HCT116 (cell line): ENCODE data around the gene CD300C.
A peak's percentile ranks its signal among the peaks of the same experiment; 100 is the strongest.

Experiments used
- JUND ChIP-seq: IDR thresholded peaks from 2 replicates; pipeline ENCODE4 v1.6.1; 2012
- POLR2A ChIP-seq: IDR thresholded peaks from 2 replicates; pipeline ENCODE4 v1.7.0; 2011; ENCODE audit warnings: borderline replicate concordance; ENCODE audit not compliant: insufficient read depth, insufficient read length; ENCODE audit errors: extremely low read depth
- POLR2AphosphoS5 ChIP-seq: IDR thresholded peaks from 2 replicates; pipeline ENCODE4 v1.6.1; 2011; ENCODE audit warnings: mild to moderate bottlenecking, low read depth, low read length, moderate library complexity
- TCF7L2 ChIP-seq: IDR thresholded peaks from 2 replicates; pipeline ENCODE4 v1.7.0; 2011; ENCODE audit warnings: borderline replicate concordance, inconsistent platforms; ENCODE audit not compliant: insufficient read depth, insufficient read length; ENCODE audit errors: extremely low read depth
- YY1 ChIP-seq: IDR thresholded peaks from 2 replicates; pipeline ENCODE4 v1.6.1; 2011; ENCODE audit warnings: low read length, low read depth, moderate library complexity, mild to moderate bottlenecking; ENCODE audit not compliant: insufficient replicate concordance; ENCODE audit errors: extremely low read depth
- ZNF274 ChIP-seq: fragments of 200-500 bp; sonication (Bioruptor generic); IDR thresholded peaks from 2 replicates; pipeline ENCODE4 v1.6.1; 2014; ENCODE audit warnings: mild to moderate bottlenecking, low read depth, low read length, inconsistent platforms
- TF ChIP-seq, protein P1 (sequence below), 3 experiments: fragments of 200-600 bp in 1 of 3; sonication (generic) in 1 of 3; IDR thresholded peaks in 2 of 3; conservative IDR thresholded peaks in 1 of 3; 2 replicates each; pipeline ENCODE4 v1.5.1; 2012 to 2017; ENCODE audit warnings: low read depth in 2 of 3, low read length in 2 of 3, antibody characterized with exemption in 1 of 3, borderline replicate concordance in 1 of 3, control low read depth in 1 of 3, mild to moderate bottlenecking in 1 of 3, mixed read lengths in 1 of 3, mixed run types in 1 of 3, moderate library complexity in 1 of 3; ENCODE audit not compliant: insufficient read depth in 1 of 3
- TF ChIP-seq, protein P2 (sequence below): IDR thresholded peaks from 2 replicates; pipeline ENCODE4 v1.6.1; 2012
- TF ChIP-seq, protein P3 (sequence below): IDR thresholded peaks from 2 replicates; pipeline ENCODE4 v1.6.1; 2011; ENCODE audit warnings: mild to moderate bottlenecking, low read length, moderate library complexity; ENCODE audit not compliant: insufficient replicate concordance; ENCODE audit errors: extremely low read depth
- TF ChIP-seq, protein P4 (sequence below): IDR thresholded peaks from 2 replicates; pipeline ENCODE4 v1.6.1; 2012

DNA sequence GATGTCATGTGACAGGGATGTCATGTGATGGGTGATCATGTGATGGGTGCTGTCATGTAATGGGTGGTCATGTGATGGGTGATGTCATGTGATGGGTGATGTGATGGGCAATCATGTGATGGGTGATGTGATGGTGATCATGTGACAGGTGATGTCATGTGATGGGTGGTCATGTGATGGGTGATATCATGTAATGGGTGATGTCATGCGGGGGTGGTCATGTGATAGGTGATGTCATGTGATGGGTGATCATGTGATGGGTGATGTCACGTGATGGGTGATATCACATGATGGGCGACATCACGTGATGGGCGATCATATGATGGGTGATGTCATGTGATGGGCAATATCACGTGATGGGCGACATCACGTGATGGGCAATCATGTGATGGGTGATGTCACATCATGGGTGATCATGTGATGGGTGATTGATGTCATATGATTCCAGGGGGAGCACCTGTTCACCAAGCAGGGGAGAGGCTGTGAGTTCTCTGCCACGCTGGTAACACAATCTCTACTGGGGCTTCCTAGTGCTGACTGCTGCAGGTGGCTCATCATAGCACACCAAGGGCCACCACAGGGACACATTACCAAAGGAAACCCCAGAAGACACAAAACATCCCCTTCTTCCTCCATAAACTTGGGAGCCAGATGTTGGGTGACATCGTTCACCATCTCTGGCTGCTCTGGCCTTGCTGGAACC is 31.1 kb downstream of the CD300C start:
- TF ChIP-seq, protein P1, sequence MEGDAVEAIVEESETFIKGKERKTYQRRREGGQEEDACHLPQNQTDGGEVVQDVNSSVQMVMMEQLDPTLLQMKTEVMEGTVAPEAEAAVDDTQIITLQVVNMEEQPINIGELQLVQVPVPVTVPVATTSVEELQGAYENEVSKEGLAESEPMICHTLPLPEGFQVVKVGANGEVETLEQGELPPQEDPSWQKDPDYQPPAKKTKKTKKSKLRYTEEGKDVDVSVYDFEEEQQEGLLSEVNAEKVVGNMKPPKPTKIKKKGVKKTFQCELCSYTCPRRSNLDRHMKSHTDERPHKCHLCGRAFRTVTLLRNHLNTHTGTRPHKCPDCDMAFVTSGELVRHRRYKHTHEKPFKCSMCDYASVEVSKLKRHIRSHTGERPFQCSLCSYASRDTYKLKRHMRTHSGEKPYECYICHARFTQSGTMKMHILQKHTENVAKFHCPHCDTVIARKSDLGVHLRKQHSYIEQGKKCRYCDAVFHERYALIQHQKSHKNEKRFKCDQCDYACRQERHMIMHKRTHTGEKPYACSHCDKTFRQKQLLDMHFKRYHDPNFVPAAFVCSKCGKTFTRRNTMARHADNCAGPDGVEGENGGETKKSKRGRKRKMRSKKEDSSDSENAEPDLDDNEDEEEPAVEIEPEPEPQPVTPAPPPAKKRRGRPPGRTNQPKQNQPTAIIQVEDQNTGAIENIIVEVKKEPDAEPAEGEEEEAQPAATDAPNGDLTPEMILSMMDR (IDR thresholded peaks at IDR 0.05 in 2 of 3, conservative IDR thresholded peaks at IDR 0.05 in 1 of 3; ENCODE audit: borderline replicate concordance in 1 of 3, insufficient read depth in 1 of 3, low read depth in 2 of 3, low read length in 2 of 3): no peak
- TF ChIP-seq, protein P2, sequence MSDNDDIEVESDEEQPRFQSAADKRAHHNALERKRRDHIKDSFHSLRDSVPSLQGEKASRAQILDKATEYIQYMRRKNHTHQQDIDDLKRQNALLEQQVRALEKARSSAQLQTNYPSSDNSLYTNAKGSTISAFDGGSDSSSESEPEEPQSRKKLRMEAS: peak; percentile 6
- no peak for TF ChIP-seq TCF7L2
- no peak for TF ChIP-seq POLR2AphosphoS5
- no peak for TF ChIP-seq ZNF274
- TF ChIP-seq, protein P3, sequence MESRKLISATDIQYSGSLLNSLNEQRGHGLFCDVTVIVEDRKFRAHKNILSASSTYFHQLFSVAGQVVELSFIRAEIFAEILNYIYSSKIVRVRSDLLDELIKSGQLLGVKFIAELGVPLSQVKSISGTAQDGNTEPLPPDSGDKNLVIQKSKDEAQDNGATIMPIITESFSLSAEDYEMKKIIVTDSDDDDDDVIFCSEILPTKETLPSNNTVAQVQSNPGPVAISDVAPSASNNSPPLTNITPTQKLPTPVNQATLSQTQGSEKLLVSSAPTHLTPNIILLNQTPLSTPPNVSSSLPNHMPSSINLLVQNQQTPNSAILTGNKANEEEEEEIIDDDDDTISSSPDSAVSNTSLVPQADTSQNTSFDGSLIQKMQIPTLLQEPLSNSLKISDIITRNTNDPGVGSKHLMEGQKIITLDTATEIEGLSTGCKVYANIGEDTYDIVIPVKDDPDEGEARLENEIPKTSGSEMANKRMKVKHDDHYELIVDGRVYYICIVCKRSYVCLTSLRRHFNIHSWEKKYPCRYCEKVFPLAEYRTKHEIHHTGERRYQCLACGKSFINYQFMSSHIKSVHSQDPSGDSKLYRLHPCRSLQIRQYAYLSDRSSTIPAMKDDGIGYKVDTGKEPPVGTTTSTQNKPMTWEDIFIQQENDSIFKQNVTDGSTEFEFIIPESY: no peak
- TF ChIP-seq YY1: no peak
- TF ChIP-seq, protein P4, sequence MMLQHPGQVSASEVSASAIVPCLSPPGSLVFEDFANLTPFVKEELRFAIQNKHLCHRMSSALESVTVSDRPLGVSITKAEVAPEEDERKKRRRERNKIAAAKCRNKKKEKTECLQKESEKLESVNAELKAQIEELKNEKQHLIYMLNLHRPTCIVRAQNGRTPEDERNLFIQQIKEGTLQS: no peak; the same call in 1 of the 2 replicates
- no peak for TF ChIP-seq JUND
- no peak for TF ChIP-seq POLR2A
